Measurements from ENCODE around the gene TMEM242.
"Not testable (repeated sequence)": the region's sequence is repeated elsewhere in the genome, so short reads cannot be mapped to it uniquely, and the experiment has no call there.

TMEM242 gene

GRCh38 chr6:157322792-157323254, 496 bp downstream of the TMEM242 start:
- no peak for DNase-seq

- DNase-seq: no peak
These were observed 6.2 kb downstream of the TMEM242 start for GRCh38 chr6:157316871-157317814.

GRCh38 chr6:157314705-157315321, 8.5 kb downstream of the TMEM242 start:
- no peak for DNase-seq

- DNase-seq: no peak
These were observed 9.5 kb downstream of the TMEM242 start for GRCh38 chr6:157313531-157314467.

- DNase-seq: no peak
These were observed 10.6 kb downstream of the TMEM242 start for GRCh38 chr6:157312757-157313156.

GRCh38 chr6:157310693-157311092, 12.6 kb downstream of the TMEM242 start:
- DNase-seq: not testable (repeated sequence)

- DNase-seq: no peak
These were observed 15.7 kb downstream of the TMEM242 start for GRCh38 chr6:157307661-157308060.

GRCh38 chr6:157305670-157306653, 17.4 kb downstream of the TMEM242 start:
- DNase-seq: no peak

- no peak for DNase-seq
These were observed 18.2 kb downstream of the TMEM242 start for GRCh38 chr6:157304899-157305663.

GRCh38 chr6:157302736-157303135, 20.6 kb downstream of the TMEM242 start:
- DNase-seq: no peak

- DNase-seq: no peak
These were observed 22.9 kb downstream of the TMEM242 start for GRCh38 chr6:157300436-157300835.

GRCh38 chr6:157300006-157300405, 23.3 kb downstream of the TMEM242 start:
- no peak for DNase-seq

GRCh38 chr6:157298216-157298724, 25.0 kb downstream of the TMEM242 start:
- no peak for DNase-seq

GRCh38 chr6:157294654-157295053, 28.7 kb downstream of the TMEM242 start:
- no peak for DNase-seq

GRCh38 chr6:157293780-157294179, 29.5 kb downstream of the TMEM242 start:
- DNase-seq: no peak

- no peak for DNase-seq
These were observed 31.1 kb downstream of the TMEM242 start for GRCh38 chr6:157292202-157292601.

- DNase-seq: no peak
These were observed 32.0 kb downstream of the TMEM242 start for GRCh38 chr6:157291356-157291755.

GRCh38 chr6:157290797-157291196, 32.5 kb downstream of the TMEM242 start:
- no peak for DNase-seq

- DNase-seq: no peak
These were observed 33.6 kb downstream of the TMEM242 start for GRCh38 chr6:157289764-157290163.

GRCh38 chr6:157288575-157288974, 34.7 kb downstream of the TMEM242 start:
- no peak for DNase-seq

- no peak for DNase-seq
These were observed 35.4 kb downstream of the TMEM242 start for GRCh38 chr6:157287923-157288322.

Measured in GOT3 (cell line).